Measurements from ENCODE around the gene BRF1. TPM values are rescaled to one million over a fixed set of nuclear protein-coding genes. Genes with fewer than 3 reads are reported as not detected.

The BRF1 gene
- total RNA-seq, 2 experiments from 2014 or later: 21.9 to 22.8 TPM

- Mint-ChIP-seq H3K27me3 (no peaks in the 10 kb centered on the region), H3K4me1 (no peaks in the 10 kb centered on the region), H3K9me3 (no peaks in the 10 kb centered on the region), H3K27ac (no peak overlapping the region), H3K4me3 (no peak overlapping the region), H3K36me3 (no peaks in the 10 kb centered on the region)
- DNase-seq: no peak
Observed at GRCh38 chr14:105216490-105217247, 84.1 kb downstream of the BRF1 start.

- Mint-ChIP-seq H3K4me3 (no peak overlapping the region), H3K9me3 (no peaks in the 10 kb centered on the region), H3K27ac (no peak overlapping the region), H3K36me3 (no peaks in the 10 kb centered on the region), H3K4me1 (no peaks in the 10 kb centered on the region), H3K27me3 (no peaks in the 10 kb centered on the region)
- DNase-seq: no peak
Observed at GRCh38 chr14:105215602-105216001, 85.2 kb downstream of the BRF1 start.

- no peaks in the 10 kb centered on the region for H3K36me3 Mint-ChIP-seq
Observed at GRCh38 chr14:105214324-105214915, 86.4 kb downstream of the BRF1 start.

GRCh38 chr14:105213361-105213760 lies 87.4 kb downstream of the BRF1 start:
- DNase-seq: no peak
- H3K36me3 Mint-ChIP-seq: no peaks in the 10 kb centered on the region
- no peaks in the 10 kb centered on the region for H3K27me3 Mint-ChIP-seq
- H3K4me3 Mint-ChIP-seq: no peak overlapping the region
- H3K4me1 Mint-ChIP-seq: no peaks in the 10 kb centered on the region
- H3K27ac Mint-ChIP-seq: no peak overlapping the region
- no peaks in the 10 kb centered on the region for H3K9me3 Mint-ChIP-seq

More at GRCh38 chr14:105214324-105214915, 86.4 kb downstream of the BRF1 start:
- Mint-ChIP-seq H3K27ac (no peak overlapping the region), H3K9me3 (no peaks in the 10 kb centered on the region), H3K4me1 (no peaks in the 10 kb centered on the region), H3K4me3 (no peak overlapping the region), H3K27me3 (no peaks in the 10 kb centered on the region)
- DNase-seq: no peak

GRCh38 chr14:105212541-105213300 lies 88.1 kb downstream of the BRF1 start:
- no peaks in the 10 kb centered on the region for H3K27me3 Mint-ChIP-seq
- no peak for DNase-seq
- H3K4me1 Mint-ChIP-seq: no peaks in the 10 kb centered on the region
- H3K4me3 Mint-ChIP-seq: no peak overlapping the region
- no peaks in the 10 kb centered on the region for H3K9me3 Mint-ChIP-seq
- H3K36me3 Mint-ChIP-seq: no peaks in the 10 kb centered on the region
- H3K27ac Mint-ChIP-seq: no peak overlapping the region

- no peaks in the 10 kb centered on the region for H3K27me3 Mint-ChIP-seq
Observed at GRCh38 chr14:105211758-105212089, 89.1 kb downstream of the BRF1 start.

GRCh38 chr14:105211086-105211757 lies 89.6 kb downstream of the BRF1 start:
- Mint-ChIP-seq H3K27ac (no peak overlapping the region), H3K27me3 (no peaks in the 10 kb centered on the region), H3K4me1 (no peaks in the 10 kb centered on the region), H3K36me3 (no peaks in the 10 kb centered on the region), H3K4me3 (no peak overlapping the region), H3K9me3 (no peaks in the 10 kb centered on the region)
- no peak for DNase-seq

More at GRCh38 chr14:105211758-105212089, 89.1 kb downstream of the BRF1 start:
- Mint-ChIP-seq H3K9me3 (no peaks in the 10 kb centered on the region), H3K36me3 (no peaks in the 10 kb centered on the region), H3K4me1 (no peaks in the 10 kb centered on the region), H3K4me3 (no peak overlapping the region), H3K27ac (no peak overlapping the region)
- DNase-seq: no peak

- no peak overlapping the region for H3K27ac Mint-ChIP-seq
- no peaks in the 10 kb centered on the region for H3K27me3 Mint-ChIP-seq
- no peak overlapping the region for H3K4me3 Mint-ChIP-seq
- H3K4me1 Mint-ChIP-seq: no peaks in the 10 kb centered on the region
- DNase-seq: no peak
- no peaks in the 10 kb centered on the region for H3K36me3 Mint-ChIP-seq
- no peaks in the 10 kb centered on the region for H3K9me3 Mint-ChIP-seq
Observed at GRCh38 chr14:105210266-105211025, 90.4 kb downstream of the BRF1 start.

- no peaks in the 10 kb centered on the region for H3K36me3 Mint-ChIP-seq
- H3K27ac Mint-ChIP-seq: no peak overlapping the region
- DNase-seq: no peak
- no peaks in the 10 kb centered on the region for H3K9me3 Mint-ChIP-seq
- no peak overlapping the region for H3K4me3 Mint-ChIP-seq
- no peaks in the 10 kb centered on the region for H3K4me1 Mint-ChIP-seq
- no peaks in the 10 kb centered on the region for H3K27me3 Mint-ChIP-seq
Observed at GRCh38 chr14:105209646-105210045, 91.2 kb downstream of the BRF1 start.

- Mint-ChIP-seq H3K27ac (no peak overlapping the region), H3K36me3 (no peaks in the 10 kb centered on the region), H3K9me3 (no peaks in the 10 kb centered on the region), H3K4me3 (no peak overlapping the region), H3K4me1 (peaks cover 4% of the 10 kb centered on the region), H3K27me3 (no peaks in the 10 kb centered on the region)
- DNase-seq: no peak
Observed at GRCh38 chr14:105209091-105209490, 91.7 kb downstream of the BRF1 start.

GRCh38 chr14:105208738-105209075 lies 92.1 kb downstream of the BRF1 start:
- Mint-ChIP-seq H3K36me3 (no peaks in the 10 kb centered on the region), H3K9me3 (no peaks in the 10 kb centered on the region), H3K4me1 (peaks cover 4% of the 10 kb centered on the region), H3K27me3 (no peaks in the 10 kb centered on the region), H3K27ac (no peak overlapping the region), H3K4me3 (no peak overlapping the region)
- no peak for DNase-seq

GRCh38 chr14:105207996-105208737 lies 92.6 kb downstream of the BRF1 start:
- Mint-ChIP-seq H3K27ac (no peak overlapping the region), H3K9me3 (no peaks in the 10 kb centered on the region), H3K36me3 (no peaks in the 10 kb centered on the region), H3K4me1 (peaks cover 4% of the 10 kb centered on the region), H3K27me3 (no peaks in the 10 kb centered on the region), H3K4me3 (no peak overlapping the region)
- DNase-seq: no peak

- DNase-seq: no peak
- Mint-ChIP-seq H3K27me3 (no peaks in the 10 kb centered on the region), H3K27ac (no peak overlapping the region), H3K4me3 (no peak overlapping the region), H3K9me3 (no peaks in the 10 kb centered on the region), H3K36me3 (no peaks in the 10 kb centered on the region), H3K4me1 (peaks cover 6% of the 10 kb centered on the region)
Observed at GRCh38 chr14:105207460-105207901, 93.3 kb downstream of the BRF1 start.

- Mint-ChIP-seq H3K27ac (no peak overlapping the region), H3K27me3 (peaks cover under 1% of the 10 kb centered on the region), H3K4me1 (peaks cover 9% of the 10 kb centered on the region), H3K36me3 (no peaks in the 10 kb centered on the region), H3K9me3 (no peaks in the 10 kb centered on the region), H3K4me3 (no peak overlapping the region)
- DNase-seq: no peak
Observed at GRCh38 chr14:105206873-105207272, 93.9 kb downstream of the BRF1 start.

All from activated naive CD8-positive, alpha-beta T cell treated with anti-CD3 and anti-CD28 coated beads for 36 hours (primary cell).